GM23338 (cell line): ENCODE measurements around the gene AOC1. TPM values are rescaled to one million over a fixed set of nuclear protein-coding genes. Genes with fewer than 3 reads are reported as not detected.

ENCODE experiments used
- ATAC-seq: fragments of 200-7000 bp; cut with Tn5 transposase; 3 replicates; pipeline ENCODE4 v1.9.1; 2020
- DNase-seq: peaks from one replicate; pipeline ENCODE4 v3.0.0-alpha.2; 2015; ENCODE audit warnings: low spot score
- H2AFZ ChIP-seq: fragments of 200-600 bp; sonication (generic); 2 replicates; pipeline ENCODE4 v1.8.0; 2016; ENCODE audit warnings: antibody characterized with exemption, mild to moderate bottlenecking, moderate library complexity
- H3F3A ChIP-seq: fragments of 200-600 bp; sonication (generic); replicated peaks from 2 replicates; pipeline ENCODE4 v1.8.0; 2017; ENCODE audit warnings: antibody characterized with exemption, mixed run types, low read depth
- H3K27ac ChIP-seq: fragments of 200-600 bp; sonication (generic); 2 replicates; pipeline ENCODE4 v1.6.1; 2016; ENCODE audit warnings: low read depth
- H3K27me3 ChIP-seq: fragments of 200-600 bp; sonication (generic); 2 replicates; pipeline ENCODE4 v1.8.0; 2016; ENCODE audit warnings: mild to moderate bottlenecking, mixed run types, moderate library complexity; ENCODE audit not compliant: insufficient read depth
- H3K36me3 ChIP-seq: fragments of 200-600 bp; sonication (generic); 2 replicates; pipeline ENCODE4 v1.8.0; 2016; ENCODE audit warnings: mild to moderate bottlenecking; ENCODE audit not compliant: insufficient read depth
- H3K4me1 ChIP-seq: fragments of 200-600 bp; sonication (generic); 2 replicates; pipeline ENCODE4 v1.8.0; 2016; ENCODE audit warnings: mild to moderate bottlenecking, moderate library complexity; ENCODE audit not compliant: insufficient read depth
- H3K4me2 ChIP-seq: fragments of 200-600 bp; sonication (generic); 2 replicates; pipeline ENCODE4 v1.7.1; 2017; ENCODE audit warnings: mixed run types
- H3K4me3 ChIP-seq: fragments of 200-600 bp; sonication (generic); 2 replicates; pipeline ENCODE4 v1.6.1; 2016; ENCODE audit warnings: mixed run types
- H3K79me2 ChIP-seq: fragments of 200-600 bp; sonication (generic); replicated peaks from 2 replicates; pipeline ENCODE4 v1.8.0; 2017; ENCODE audit warnings: mild to moderate bottlenecking; ENCODE audit not compliant: insufficient read depth
- H3K9me2 ChIP-seq: fragments of 200-600 bp; sonication (generic); 2 replicates; pipeline ENCODE4 v1.8.0; 2017; ENCODE audit not compliant: insufficient read depth
- H4K20me1 ChIP-seq: fragments of 200-600 bp; sonication (generic); replicated peaks from 2 replicates; pipeline ENCODE4 v1.8.0; 2017; ENCODE audit warnings: mild to moderate bottlenecking; ENCODE audit not compliant: insufficient read depth
- H3K27ac Mint-ChIP-seq: 2 replicates; pipeline ENCODE4 v1.8.0; 2020; ENCODE audit warnings: inconsistent platforms, mild to moderate bottlenecking, moderate library complexity, mixed read lengths
- H3K27me3 Mint-ChIP-seq: 3 replicates; pipeline ENCODE4 v1.8.0; 2022; ENCODE audit warnings: low read depth, mild to moderate bottlenecking, moderate library complexity, mixed read lengths, inconsistent platforms; ENCODE audit not compliant: insufficient read depth, poor library complexity
- H3K36me3 Mint-ChIP-seq: 3 replicates; pipeline ENCODE4 v1.8.0; 2021; ENCODE audit warnings: low read depth, mild to moderate bottlenecking, inconsistent platforms, moderate library complexity, mixed read lengths
- H3K4me1 Mint-ChIP-seq: 3 replicates; pipeline ENCODE4 v1.8.0; 2020; ENCODE audit warnings: mild to moderate bottlenecking, inconsistent platforms, mixed read lengths
- H3K4me3 Mint-ChIP-seq: 3 replicates; pipeline ENCODE4 v1.8.0; 2021; ENCODE audit warnings: moderate library complexity, mild to moderate bottlenecking, inconsistent platforms, mixed read lengths
- H3K9me3 Mint-ChIP-seq: 3 replicates; pipeline ENCODE4 v1.8.0; 2020; ENCODE audit warnings: moderate library complexity, mild to moderate bottlenecking, inconsistent platforms, mixed read lengths
- CREB1 ChIP-seq: fragments of 250-450 bp; sonication (Bioruptor Pico); IDR thresholded peaks from 2 replicates; pipeline ENCODE4 v1.5.0; 2020; ENCODE audit warnings: low read depth, mild to moderate bottlenecking, moderate library complexity
- ETS1 ChIP-seq: IDR thresholded peaks from 2 replicates; pipeline ENCODE4 v1.6.1; 2016; ENCODE audit warnings: antibody characterized with exemption
- EZH2 ChIP-seq: fragments of 200-600 bp; sonication (generic); IDR thresholded peaks from one replicate; pipeline ENCODE4 v1.8.0; 2017; ENCODE audit warnings: antibody characterized with exemption, mild to moderate bottlenecking, low read depth; ENCODE audit not compliant: unreplicated experiment
- NANOG ChIP-seq: IDR thresholded peaks from 2 replicates; pipeline ENCODE4 v1.6.1; 2016; ENCODE audit warnings: antibody characterized with exemption, borderline replicate concordance
- REST ChIP-seq: IDR thresholded peaks from one replicate; pipeline ENCODE4 v1.6.1; 2018; ENCODE audit warnings: antibody characterized with exemption; ENCODE audit not compliant: unreplicated experiment
- STAT1 ChIP-seq: IDR thresholded peaks from one replicate; pipeline ENCODE4 v1.6.1; 2016; ENCODE audit warnings: antibody characterized with exemption; ENCODE audit not compliant: unreplicated experiment
- ZNF331 ChIP-seq: fragments of 250-450 bp; sonication (Bioruptor Pico); IDR thresholded peaks from 2 replicates; pipeline ENCODE4 v1.5.0; 2020; ENCODE audit warnings: low read depth, mild to moderate bottlenecking, moderate library complexity
- ZNF462 ChIP-seq: fragments of 250-450 bp; sonication (Bioruptor Pico); IDR thresholded peaks from 2 replicates; pipeline ENCODE4 v1.5.0; 2020; ENCODE audit warnings: mild to moderate bottlenecking, moderate library complexity
- polyA plus RNA-seq: library from polyadenylated mRNA; unstranded; fragments of >200 nt; fragmentation: Nextera tagmentation; extraction: Ambion mirVana; gene quantifications from 2 replicates; pipeline ENCODE4 v1.2.1, GENCODE V29; 2016
- total RNA-seq: library from RNA; depleted of rRNA; stranded (reverse); fragments of >200 nt; shearing (Covaris generic); gene quantifications from 2 replicates; pipeline ENCODE4 v1.2.3, GENCODE V29; 2014

AOC1 gene
- total and polyA plus RNA-seq, 2 experiments from 2014 or later = not detected

GRCh38 chr7:150863946-150864345 lies 11.6 kb downstream of the AOC1 start:
- H3K79me2 ChIP-seq = no peaks in the 10 kb centered on the region
- ATAC-seq (no peak), DNase-seq (no peak)
- Mint-ChIP-seq H3K4me3 (no peak overlapping the region), H3K27me3 (peaks cover 9% of the 10 kb centered on the region), H3K27ac (no peak overlapping the region), H3K36me3 (no peaks in the 10 kb centered on the region), H3K9me3 (no peaks in the 10 kb centered on the region; the same call in 2 of the 3 replicates), H3K4me1 (peaks cover 4% of the 10 kb centered on the region; the same call in 2 of the 3 replicates)
- no peaks in the 10 kb centered on the region for H3K9me2 ChIP-seq
- no peak overlapping the region for H3K4me3 ChIP-seq
- no peaks in the 10 kb centered on the region for H3K27me3 ChIP-seq
- H4K20me1 ChIP-seq = no peaks in the 10 kb centered on the region
- no peak for TF ChIP-seq NANOG
- TF ChIP-seq CREB1 = no peak
- TF ChIP-seq ETS1 = no peak
- H3K27ac ChIP-seq = no peak overlapping the region
- H3F3A ChIP-seq = no peaks in the 10 kb centered on the region
- no peak overlapping the region for H3K4me2 ChIP-seq
- H3K36me3 ChIP-seq = no peaks in the 10 kb centered on the region
- H3K4me1 ChIP-seq = no peaks in the 10 kb centered on the region
- H2AFZ ChIP-seq = no peak overlapping the region

GRCh38 chr7:150866932-150867564 lies 14.7 kb downstream of the AOC1 start:
- H3K27ac ChIP-seq = no peak overlapping the region
- no peaks in the 10 kb centered on the region for H4K20me1 ChIP-seq
- H3K27ac Mint-ChIP-seq = no peak overlapping the region
- no peaks in the 10 kb centered on the region for H3K9me2 ChIP-seq
- no peaks in the 10 kb centered on the region for H3K4me1 ChIP-seq
- H3K4me2 ChIP-seq = no peak overlapping the region
- no peak overlapping the region for H2AFZ ChIP-seq
- H3K4me3 Mint-ChIP-seq = no peak overlapping the region
- H3F3A ChIP-seq = no peaks in the 10 kb centered on the region
- H3K4me3 ChIP-seq = no peak overlapping the region
- no peaks in the 10 kb centered on the region for H3K36me3 ChIP-seq
- peaks cover 3% of the 10 kb centered on the region; the same call in 2 of the 3 replicates for H3K4me1 Mint-ChIP-seq
- H3K9me3 Mint-ChIP-seq = no peaks in the 10 kb centered on the region; the same call in 2 of the 3 replicates
- DNase-seq (no peak), ATAC-seq (no peak)
- peaks cover 2% of the 10 kb centered on the region for H3K27me3 Mint-ChIP-seq
- H3K36me3 Mint-ChIP-seq = no peaks in the 10 kb centered on the region
- no peaks in the 10 kb centered on the region for H3K27me3 ChIP-seq
- H3K79me2 ChIP-seq = no peaks in the 10 kb centered on the region
- TF ChIP-seq EZH2 (no peak), ETS1 (no peak), ZNF462 (CRISPR knock-in tag) (no peak), STAT1 (no peak), ZNF331 (CRISPR knock-in tag) (no peak), REST (no peak), CREB1 (no peak)
